KMS-11 (cell line): ENCODE measurements around the gene TCF15.

Source experiments
- H2AFZ ChIP-seq: fragments of 200-600 bp; sonication (generic); 2 replicates; pipeline ENCODE4 v1.6.1; 2016; ENCODE audit warnings: antibody characterized with exemption, mixed run types, low read depth
- H3K27ac ChIP-seq: fragments of 200-600 bp; sonication (generic); 2 replicates; pipeline ENCODE4 v1.6.1; 2016; ENCODE audit warnings: mild to moderate bottlenecking, mixed run types
- H3K27me3 ChIP-seq: fragments of 200-600 bp; sonication (generic); 2 replicates; pipeline ENCODE4 v1.6.1; 2017; ENCODE audit warnings: mild to moderate bottlenecking, low read depth, mixed run types, moderate library complexity; ENCODE audit not compliant: insufficient read depth
- H3K36me3 ChIP-seq: fragments of 200-600 bp; sonication (generic); 2 replicates; pipeline ENCODE4 v1.6.1; 2017; ENCODE audit warnings: mild to moderate bottlenecking, mixed run types; ENCODE audit not compliant: insufficient read depth
- H3K4me1 ChIP-seq: fragments of 200-600 bp; sonication (generic); 2 replicates; pipeline ENCODE4 v1.6.1; 2016; ENCODE audit warnings: mild to moderate bottlenecking, low read depth, mixed run types; ENCODE audit not compliant: poor library complexity, severe bottlenecking
- H3K4me2 ChIP-seq: fragments of 200-600 bp; sonication (generic); 2 replicates; pipeline ENCODE4 v1.7.0; 2016; ENCODE audit warnings: mild to moderate bottlenecking, mixed run types
- H3K4me3 ChIP-seq: fragments of 200-600 bp; sonication (generic); IDR thresholded peaks from 2 replicates; pipeline ENCODE4 v1.6.1; 2017; ENCODE audit warnings: low read depth, low read length, mixed read lengths; ENCODE audit not compliant: insufficient read depth
- H3K79me2 ChIP-seq: fragments of 200-600 bp; sonication (generic); 2 replicates; pipeline ENCODE4 v1.6.1; 2016; ENCODE audit warnings: low read depth, mixed run types; ENCODE audit not compliant: insufficient read depth
- H3K9ac ChIP-seq: fragments of 200-600 bp; sonication (generic); 2 replicates; pipeline ENCODE4 v1.6.1; 2016; ENCODE audit warnings: mild to moderate bottlenecking, mixed run types
- H4K20me1 ChIP-seq: fragments of 200-600 bp; sonication (generic); 2 replicates; pipeline ENCODE4 v1.6.1; 2016; ENCODE audit warnings: mild to moderate bottlenecking, mixed run types; ENCODE audit not compliant: insufficient read depth
- TF ChIP-seq, protein P1 (sequence below): fragments of 200-600 bp; sonication (generic); conservative IDR thresholded peaks from 2 replicates; pipeline ENCODE4 v1.6.1; 2017; ENCODE audit warnings: low read depth, mild to moderate bottlenecking, antibody characterized with exemption, low read length, moderate library complexity, mixed read lengths

TCF15 gene

GRCh38 chr20:611047-611842 is 1.1 kb upstream of the TCF15 start:
- Histone ChIP-seq H3K4me1 (no peaks in the 10 kb centered on the region), H3K4me3 (no peak overlapping the region), H3K9ac (no peak overlapping the region), H3K27ac (no peak overlapping the region), H3K79me2 (no peaks in the 10 kb centered on the region), H3K4me2 (no peak overlapping the region), H4K20me1 (no peaks in the 10 kb centered on the region), H3K36me3 (no peaks in the 10 kb centered on the region), H3K27me3 (no peaks in the 10 kb centered on the region), H2AFZ (no peak overlapping the region)
- TF ChIP-seq, protein P1, sequence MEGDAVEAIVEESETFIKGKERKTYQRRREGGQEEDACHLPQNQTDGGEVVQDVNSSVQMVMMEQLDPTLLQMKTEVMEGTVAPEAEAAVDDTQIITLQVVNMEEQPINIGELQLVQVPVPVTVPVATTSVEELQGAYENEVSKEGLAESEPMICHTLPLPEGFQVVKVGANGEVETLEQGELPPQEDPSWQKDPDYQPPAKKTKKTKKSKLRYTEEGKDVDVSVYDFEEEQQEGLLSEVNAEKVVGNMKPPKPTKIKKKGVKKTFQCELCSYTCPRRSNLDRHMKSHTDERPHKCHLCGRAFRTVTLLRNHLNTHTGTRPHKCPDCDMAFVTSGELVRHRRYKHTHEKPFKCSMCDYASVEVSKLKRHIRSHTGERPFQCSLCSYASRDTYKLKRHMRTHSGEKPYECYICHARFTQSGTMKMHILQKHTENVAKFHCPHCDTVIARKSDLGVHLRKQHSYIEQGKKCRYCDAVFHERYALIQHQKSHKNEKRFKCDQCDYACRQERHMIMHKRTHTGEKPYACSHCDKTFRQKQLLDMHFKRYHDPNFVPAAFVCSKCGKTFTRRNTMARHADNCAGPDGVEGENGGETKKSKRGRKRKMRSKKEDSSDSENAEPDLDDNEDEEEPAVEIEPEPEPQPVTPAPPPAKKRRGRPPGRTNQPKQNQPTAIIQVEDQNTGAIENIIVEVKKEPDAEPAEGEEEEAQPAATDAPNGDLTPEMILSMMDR, result no peak

DNA sequence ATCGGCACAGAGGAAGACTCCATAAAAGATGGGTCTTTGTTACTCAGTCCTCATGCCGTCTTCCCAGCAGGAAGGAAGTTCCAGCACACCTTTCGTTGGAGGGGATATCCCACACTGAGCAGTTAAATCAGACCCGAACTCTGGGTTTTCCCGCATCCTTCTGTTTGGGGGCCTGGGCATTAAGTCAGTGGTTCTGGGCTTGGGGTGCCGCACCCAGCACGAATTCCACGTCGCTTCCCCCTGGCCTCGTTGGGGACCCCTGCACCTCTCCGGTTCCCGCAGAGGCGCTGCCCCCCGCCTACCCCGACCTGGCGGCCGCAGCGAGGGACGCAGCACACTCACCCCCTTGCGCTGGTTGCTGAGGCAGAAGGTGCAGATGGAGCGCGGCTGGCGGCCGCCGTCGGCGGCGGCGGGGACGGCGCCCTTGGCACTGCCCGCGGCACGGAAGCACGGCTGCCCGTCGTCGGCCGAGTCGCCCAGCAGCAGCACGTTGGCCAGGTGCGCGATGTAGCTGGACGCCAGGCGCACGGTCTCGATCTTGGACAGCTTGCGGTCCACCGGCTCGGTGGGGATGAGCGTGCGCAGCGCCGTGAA is 641 bp downstream of the TCF15 start:
- Histone ChIP-seq H3K27me3 (no peaks in the 10 kb centered on the region), H3K36me3 (no peaks in the 10 kb centered on the region), H3K4me2 (no peak overlapping the region), H4K20me1 (no peaks in the 10 kb centered on the region), H3K4me3 (no peak overlapping the region), H3K79me2 (no peaks in the 10 kb centered on the region), H3K4me1 (no peaks in the 10 kb centered on the region), H2AFZ (no peak overlapping the region), H3K27ac (no peak overlapping the region), H3K9ac (no peak overlapping the region)
- TF ChIP-seq, protein P1, result no peak

- no peaks in the 10 kb centered on the region for H4K20me1 ChIP-seq
- no peak overlapping the region for H3K27ac ChIP-seq
- TF ChIP-seq, protein P1, result no peak
- no peaks in the 10 kb centered on the region for H3K4me1 ChIP-seq
- no peaks in the 10 kb centered on the region for H3K36me3 ChIP-seq
- no peak overlapping the region for H3K4me2 ChIP-seq
- no peaks in the 10 kb centered on the region for H3K79me2 ChIP-seq
- no peak overlapping the region for H3K9ac ChIP-seq
- no peaks in the 10 kb centered on the region for H3K27me3 ChIP-seq
- no peak overlapping the region for H3K4me3 ChIP-seq
- no peak overlapping the region for H2AFZ ChIP-seq
Observed at GRCh38 chr20:608970-609369, 1.1 kb downstream of the TCF15 start.

DNA sequence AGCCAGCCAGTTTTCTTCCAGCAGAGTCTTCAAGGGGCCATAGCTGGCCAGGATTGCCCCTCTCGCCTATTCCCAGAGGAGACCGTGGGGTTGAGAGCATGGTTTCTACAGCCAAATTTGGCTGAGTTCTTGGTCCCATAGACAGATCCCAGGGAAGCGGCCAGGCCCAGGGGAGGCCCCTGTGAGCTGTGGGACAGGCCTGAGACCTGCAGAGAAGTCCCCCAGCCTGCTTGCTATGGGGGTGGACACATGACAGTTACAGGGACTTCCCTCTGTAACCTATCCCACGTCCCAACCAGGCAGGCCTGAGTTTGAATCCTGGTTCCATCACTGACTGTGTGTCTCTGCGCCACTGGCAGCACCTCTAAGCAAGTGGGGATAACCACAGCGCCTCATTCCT is 2.6 kb downstream of the TCF15 start:
- Histone ChIP-seq H3K36me3 (no peaks in the 10 kb centered on the region), H3K4me1 (no peaks in the 10 kb centered on the region), H3K4me3 (no peak overlapping the region), H3K27me3 (no peaks in the 10 kb centered on the region), H2AFZ (no peak overlapping the region), H3K4me2 (no peak overlapping the region), H4K20me1 (no peaks in the 10 kb centered on the region), H3K27ac (no peak overlapping the region), H3K79me2 (no peaks in the 10 kb centered on the region), H3K9ac (no peak overlapping the region)
- TF ChIP-seq, protein P1, result no peak
